Measurements from ENCODE around the gene DNAAF1. TPM values are rescaled to one million over a fixed set of nuclear protein-coding genes. Genes with fewer than 3 reads are reported as not detected.

The DNAAF1 gene
- total RNA-seq, 1 experiment from 2014 or later, result not detected

DNA sequence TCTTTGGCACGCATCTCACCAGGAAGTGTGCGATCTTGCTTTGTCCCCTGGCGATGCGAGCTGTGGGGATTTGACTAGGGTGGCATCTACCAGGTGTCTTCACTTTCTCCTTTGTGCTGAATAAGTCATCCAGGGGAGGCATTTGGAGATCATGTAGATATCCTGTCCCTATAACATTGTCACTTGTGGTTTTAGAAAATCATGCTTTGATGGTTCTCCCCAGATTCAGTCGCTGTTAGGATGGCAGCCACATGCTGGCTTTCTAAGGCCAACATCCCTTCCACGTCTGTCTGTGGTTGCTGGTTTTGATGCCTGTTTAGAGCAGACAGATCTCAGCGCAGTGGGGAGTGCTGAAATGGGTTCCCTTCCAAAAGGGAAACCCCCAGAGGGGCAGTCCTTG, 48.4 kb downstream of the DNAAF1 start:
- Histone ChIP-seq H3K27me3 (replicated peaks; ENCODE audit: insufficient read depth, low read depth, low read length, poor library complexity) (no peaks in the 10 kb centered on the region), H3K27ac (ENCODE audit: low read depth, low read length, poor library complexity, severe bottlenecking) (no peak overlapping the region), H3K4me3 (ENCODE audit: low read depth, low read length, poor library complexity, severe bottlenecking) (no peak overlapping the region), H3K9me3 (ENCODE audit: low read depth, low read length, poor library complexity, severe bottlenecking) (no peaks in the 10 kb centered on the region), H3K36me3 (ENCODE audit: insufficient read depth, low read length, poor library complexity, severe bottlenecking) (no peaks in the 10 kb centered on the region), H3K4me1 (ENCODE audit: insufficient read depth, low read length, poor library complexity, severe bottlenecking) (no peaks in the 10 kb centered on the region)
- ChIA-PET POLR2A (ENCODE audit: low non-redundant PET) (no interaction called here), CTCF (no interaction called here)
- TF ChIP-seq EZH2 (IDR thresholded peaks at IDR 0.05; ENCODE audit: borderline replicate concordance, low read depth, low read length, poor library complexity, severe bottlenecking), result no peak
- TF ChIP-seq, protein P1, sequence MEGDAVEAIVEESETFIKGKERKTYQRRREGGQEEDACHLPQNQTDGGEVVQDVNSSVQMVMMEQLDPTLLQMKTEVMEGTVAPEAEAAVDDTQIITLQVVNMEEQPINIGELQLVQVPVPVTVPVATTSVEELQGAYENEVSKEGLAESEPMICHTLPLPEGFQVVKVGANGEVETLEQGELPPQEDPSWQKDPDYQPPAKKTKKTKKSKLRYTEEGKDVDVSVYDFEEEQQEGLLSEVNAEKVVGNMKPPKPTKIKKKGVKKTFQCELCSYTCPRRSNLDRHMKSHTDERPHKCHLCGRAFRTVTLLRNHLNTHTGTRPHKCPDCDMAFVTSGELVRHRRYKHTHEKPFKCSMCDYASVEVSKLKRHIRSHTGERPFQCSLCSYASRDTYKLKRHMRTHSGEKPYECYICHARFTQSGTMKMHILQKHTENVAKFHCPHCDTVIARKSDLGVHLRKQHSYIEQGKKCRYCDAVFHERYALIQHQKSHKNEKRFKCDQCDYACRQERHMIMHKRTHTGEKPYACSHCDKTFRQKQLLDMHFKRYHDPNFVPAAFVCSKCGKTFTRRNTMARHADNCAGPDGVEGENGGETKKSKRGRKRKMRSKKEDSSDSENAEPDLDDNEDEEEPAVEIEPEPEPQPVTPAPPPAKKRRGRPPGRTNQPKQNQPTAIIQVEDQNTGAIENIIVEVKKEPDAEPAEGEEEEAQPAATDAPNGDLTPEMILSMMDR (conservative IDR thresholded peaks at IDR 0.05; ENCODE audit: low read depth, low read length), result no peak
- intact Hi-C loops (cut with micrococcal nuclease; ENCODE audit: unreplicated experiment), result no loop called here
- no TSS peak for BruUV-seq (replicated peaks)
- no peak for DNase-seq (ENCODE audit: low spot score)

DNA sequence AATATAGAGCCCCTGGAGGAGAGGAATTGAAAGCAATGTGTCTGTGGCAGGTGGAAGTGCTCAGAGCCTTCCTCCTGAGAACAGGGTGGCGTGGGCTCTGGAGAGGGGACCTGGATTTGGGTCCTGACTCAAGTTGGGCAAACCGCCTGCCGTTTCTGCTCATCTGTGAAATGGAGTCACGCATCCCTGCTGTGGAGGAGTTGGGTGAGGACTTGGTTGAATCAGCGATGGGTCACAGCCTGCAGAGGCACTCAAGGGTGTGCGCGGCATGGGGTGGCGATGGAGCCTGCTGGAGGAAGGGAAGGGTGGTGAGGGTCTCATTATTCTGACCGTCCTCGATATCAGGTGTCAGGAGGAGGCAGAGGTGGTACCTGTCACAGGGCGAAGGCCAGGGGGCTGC, 48.9 kb downstream of the DNAAF1 start:
- Histone ChIP-seq H3K4me1 (ENCODE audit: insufficient read depth, low read length, poor library complexity, severe bottlenecking) (no peaks in the 10 kb centered on the region), H3K36me3 (ENCODE audit: insufficient read depth, low read length, poor library complexity, severe bottlenecking) (no peaks in the 10 kb centered on the region), H3K4me3 (ENCODE audit: low read depth, low read length, poor library complexity, severe bottlenecking) (no peak overlapping the region), H3K27me3 (replicated peaks; ENCODE audit: insufficient read depth, low read depth, low read length, poor library complexity) (no peaks in the 10 kb centered on the region), H3K9me3 (ENCODE audit: low read depth, low read length, poor library complexity, severe bottlenecking) (no peaks in the 10 kb centered on the region), H3K27ac (ENCODE audit: low read depth, low read length, poor library complexity, severe bottlenecking) (no peak overlapping the region)
- ChIA-PET POLR2A (ENCODE audit: low non-redundant PET) (no interaction called here), CTCF (no interaction called here)
- no TSS peak for BruUV-seq (replicated peaks)
- intact Hi-C loops (cut with micrococcal nuclease; ENCODE audit: unreplicated experiment), result no loop called here
- no peak for DNase-seq (ENCODE audit: low spot score)
- TF ChIP-seq, protein P1 (conservative IDR thresholded peaks at IDR 0.05; ENCODE audit: low read depth, low read length), result no peak
- no peak for TF ChIP-seq EZH2 (IDR thresholded peaks at IDR 0.05; ENCODE audit: borderline replicate concordance, low read depth, low read length, poor library complexity, severe bottlenecking)

DNA sequence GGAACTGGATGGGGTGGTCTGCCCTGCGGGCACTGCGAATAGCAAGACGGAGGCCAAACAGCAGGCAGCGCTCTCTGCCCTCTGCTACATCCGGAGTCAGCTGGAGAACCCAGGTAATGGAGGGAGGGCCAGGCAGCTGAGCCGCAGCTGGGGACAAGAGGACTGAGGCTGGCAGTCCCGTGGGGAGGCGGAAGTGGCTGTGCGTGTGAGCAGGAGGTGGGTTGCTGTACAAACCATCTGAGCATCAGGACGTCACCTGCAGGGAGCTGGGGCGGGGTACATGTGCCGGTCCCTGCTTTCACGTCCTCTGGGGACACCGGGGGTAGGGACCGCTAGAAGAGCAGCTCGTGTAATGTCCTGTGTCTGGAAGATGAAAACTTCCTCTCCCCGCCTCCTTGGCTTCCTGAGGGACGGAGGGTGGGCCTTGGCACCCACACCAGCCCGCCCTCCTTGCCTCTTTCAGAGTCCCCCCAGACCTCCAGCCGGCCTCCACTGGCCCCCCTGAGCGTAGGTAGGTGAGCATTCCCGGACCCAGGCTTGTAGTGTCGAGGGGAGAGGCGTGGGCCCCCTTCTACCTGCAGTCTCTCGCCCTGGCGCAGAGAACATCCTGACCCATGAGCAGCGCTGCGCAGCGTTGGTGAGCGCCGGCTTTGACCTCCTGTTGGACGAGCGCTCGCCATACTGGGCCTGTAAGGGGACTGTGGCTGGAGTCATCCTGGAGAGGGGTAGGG, 49.5 kb downstream of the DNAAF1 start:
- no peaks in the 10 kb centered on the region for H3K36me3 ChIP-seq (ENCODE audit: insufficient read depth, low read length, poor library complexity, severe bottlenecking)
- DNase-seq (ENCODE audit: low spot score), result no peak
- no peaks in the 10 kb centered on the region for H3K9me3 ChIP-seq (ENCODE audit: low read depth, low read length, poor library complexity, severe bottlenecking)
- BruUV-seq (replicated peaks), result no TSS peak
- no peak overlapping the region for H3K4me3 ChIP-seq (ENCODE audit: low read depth, low read length, poor library complexity, severe bottlenecking)
- TF ChIP-seq EZH2 (IDR thresholded peaks at IDR 0.05; ENCODE audit: borderline replicate concordance, low read depth, low read length, poor library complexity, severe bottlenecking), result no peak
- TF ChIP-seq, protein P1 (conservative IDR thresholded peaks at IDR 0.05; ENCODE audit: low read depth, low read length), result no peak
- no peaks in the 10 kb centered on the region for H3K27me3 ChIP-seq (replicated peaks; ENCODE audit: insufficient read depth, low read depth, low read length, poor library complexity)
- H3K4me1 ChIP-seq (ENCODE audit: insufficient read depth, low read length, poor library complexity, severe bottlenecking), result no peaks in the 10 kb centered on the region
- no peak overlapping the region for H3K27ac ChIP-seq (ENCODE audit: low read depth, low read length, poor library complexity, severe bottlenecking)
- intact Hi-C loops (cut with micrococcal nuclease; ENCODE audit: unreplicated experiment), result no loop called here
- ChIA-PET POLR2A (ENCODE audit: low non-redundant PET) (no interaction called here), CTCF (no interaction called here)
